OCI-LY3 (cell line): ENCODE results near the gene MED26.

Experiments
- EZH2phosphoT487 ChIP-seq: fragments of 200-600 bp; shearing (Covaris generic); IDR thresholded peaks from 2 replicates; pipeline ENCODE4 v1.6.1; 2018; ENCODE audit warnings: antibody characterized with exemption, mixed run types, low read depth
- TF ChIP-seq, protein P1 (sequence below): fragments of 200-600, 300-600 bp; sonication (generic); IDR thresholded peaks from 2 replicates; pipeline ENCODE4 v1.5.1; 2014; ENCODE audit warnings: antibody characterized with exemption, low read length, low read depth

DNA sequence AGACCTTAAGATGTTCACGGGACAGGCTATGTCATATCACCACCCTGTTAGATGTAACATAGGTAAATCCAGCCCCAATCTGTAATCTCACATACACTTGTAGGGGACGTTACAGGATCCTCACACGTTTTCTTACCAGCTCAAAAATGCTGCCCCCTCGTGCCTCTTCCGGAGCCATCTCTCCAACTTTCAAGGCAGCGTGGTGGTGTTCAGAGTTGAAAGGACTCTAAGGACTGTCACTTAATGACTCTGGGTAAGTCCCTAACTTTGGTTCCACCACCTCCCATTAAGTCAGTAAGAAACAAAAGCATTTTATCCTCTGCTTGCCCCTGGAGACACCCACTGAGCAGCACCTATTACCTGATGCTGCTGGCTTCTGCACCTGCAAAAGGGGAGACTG is 4.4 kb downstream of the MED26 start:
- TF ChIP-seq, protein P1, sequence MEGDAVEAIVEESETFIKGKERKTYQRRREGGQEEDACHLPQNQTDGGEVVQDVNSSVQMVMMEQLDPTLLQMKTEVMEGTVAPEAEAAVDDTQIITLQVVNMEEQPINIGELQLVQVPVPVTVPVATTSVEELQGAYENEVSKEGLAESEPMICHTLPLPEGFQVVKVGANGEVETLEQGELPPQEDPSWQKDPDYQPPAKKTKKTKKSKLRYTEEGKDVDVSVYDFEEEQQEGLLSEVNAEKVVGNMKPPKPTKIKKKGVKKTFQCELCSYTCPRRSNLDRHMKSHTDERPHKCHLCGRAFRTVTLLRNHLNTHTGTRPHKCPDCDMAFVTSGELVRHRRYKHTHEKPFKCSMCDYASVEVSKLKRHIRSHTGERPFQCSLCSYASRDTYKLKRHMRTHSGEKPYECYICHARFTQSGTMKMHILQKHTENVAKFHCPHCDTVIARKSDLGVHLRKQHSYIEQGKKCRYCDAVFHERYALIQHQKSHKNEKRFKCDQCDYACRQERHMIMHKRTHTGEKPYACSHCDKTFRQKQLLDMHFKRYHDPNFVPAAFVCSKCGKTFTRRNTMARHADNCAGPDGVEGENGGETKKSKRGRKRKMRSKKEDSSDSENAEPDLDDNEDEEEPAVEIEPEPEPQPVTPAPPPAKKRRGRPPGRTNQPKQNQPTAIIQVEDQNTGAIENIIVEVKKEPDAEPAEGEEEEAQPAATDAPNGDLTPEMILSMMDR: peak; percentile 55
- TF ChIP-seq EZH2phosphoT487: no peak
